Tibial artery (tissue), 4 donors: ENCODE data around the gene PXYLP1.

ENCODE experiments used
- DNase-seq, 2 donors: peaks; one replicate each; pipeline ENCODE4 v3.0.0-alpha.2; 2019
- H3K27ac ChIP-seq, 2 donors: fragments of 200-600 bp; sonication (generic) in 1 of 2; 1 replicate in 1 of 2; 2 replicates in 1 of 2; pipeline ENCODE4 v1.5.1; 2018 to 2019; ENCODE audit warnings: mild to moderate bottlenecking in 1 of 2
- H3K27me3 ChIP-seq, 2 donors: fragments of 200-600 bp; sonication (generic) in 1 of 2; one replicate each; pipeline versions ENCODE4 v1.5.1 to v1.6.0; 2016 to 2019
- H3K36me3 ChIP-seq, 3 donors: fragments of 200-600 bp; sonication (generic) in 2 of 3; one replicate each; pipeline ENCODE4 v1.5.1; 2016 to 2019; ENCODE audit warnings: mild to moderate bottlenecking in 2 of 3
- H3K4me1 ChIP-seq, 4 donors: fragments of 200-600 bp; sonication (generic) in 2 of 4; 1 replicate in 3 of 4; 2 replicates in 1 of 4; pipeline ENCODE4 v1.5.1; 2016 to 2019
- H3K4me3 ChIP-seq, 2 donors: fragments of 200-600 bp; sonication (generic) in 1 of 2; 1 replicate in 1 of 2; 2 replicates in 1 of 2; pipeline ENCODE4 v1.5.1; 2018 to 2019; ENCODE audit warnings: mild to moderate bottlenecking in 2 of 2
- H3K9me3 ChIP-seq, 3 donors: fragments of 200-600 bp; sonication (generic) in 1 of 3; one replicate each; pipeline ENCODE4 v1.5.1; 2016 to 2019
- intact Hi-C: fragments of 100-400 bp; cut with DNase I; formaldehyde crosslinking; loops from one replicate; pipeline ENCODE4 v1.15.0; 2023; ENCODE audit warnings: low total_unique reads
- TF ChIP-seq, protein P1 (sequence below), 2 experiments: fragments of 200-600 bp in 1 of 2; fragments of 450-650 bp in 1 of 2; IDR thresholded peaks; one replicate each; pipeline ENCODE4 v1.5.1; 2017 to 2019; ENCODE audit warnings: antibody characterized with exemption in 2 of 2, mild to moderate bottlenecking in 1 of 2, moderate library complexity in 1 of 2

The PXYLP1 gene

GRCh38 chr3:141279077-141279967 lies 47.7 kb downstream of the PXYLP1 start:
- Histone ChIP-seq H3K36me3 (peaks cover 0 to 5% (median 0%) of the 10 kb centered on the region in 3 donors), H3K27me3 (no peaks in the 10 kb centered on the region), H3K4me3 (no peak overlapping the region), H3K4me1 (peaks cover 3 to 54% (median 30%) of the 10 kb centered on the region in 4 donors), H3K9me3 (no peaks in the 10 kb centered on the region), H3K27ac (peak overlapping the region; percentile 62 to 66)
- TF ChIP-seq, protein P1, sequence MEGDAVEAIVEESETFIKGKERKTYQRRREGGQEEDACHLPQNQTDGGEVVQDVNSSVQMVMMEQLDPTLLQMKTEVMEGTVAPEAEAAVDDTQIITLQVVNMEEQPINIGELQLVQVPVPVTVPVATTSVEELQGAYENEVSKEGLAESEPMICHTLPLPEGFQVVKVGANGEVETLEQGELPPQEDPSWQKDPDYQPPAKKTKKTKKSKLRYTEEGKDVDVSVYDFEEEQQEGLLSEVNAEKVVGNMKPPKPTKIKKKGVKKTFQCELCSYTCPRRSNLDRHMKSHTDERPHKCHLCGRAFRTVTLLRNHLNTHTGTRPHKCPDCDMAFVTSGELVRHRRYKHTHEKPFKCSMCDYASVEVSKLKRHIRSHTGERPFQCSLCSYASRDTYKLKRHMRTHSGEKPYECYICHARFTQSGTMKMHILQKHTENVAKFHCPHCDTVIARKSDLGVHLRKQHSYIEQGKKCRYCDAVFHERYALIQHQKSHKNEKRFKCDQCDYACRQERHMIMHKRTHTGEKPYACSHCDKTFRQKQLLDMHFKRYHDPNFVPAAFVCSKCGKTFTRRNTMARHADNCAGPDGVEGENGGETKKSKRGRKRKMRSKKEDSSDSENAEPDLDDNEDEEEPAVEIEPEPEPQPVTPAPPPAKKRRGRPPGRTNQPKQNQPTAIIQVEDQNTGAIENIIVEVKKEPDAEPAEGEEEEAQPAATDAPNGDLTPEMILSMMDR (IDR thresholded peaks at IDR 0.05) = peak; percentile 50 to 60
- DNase-seq = no peak
- intact Hi-C loops = loop anchor here (5.0 kb wide), 1 partner anchor 47 kb away; the partner anchor contains the start of gene PXYLP1

DNA sequence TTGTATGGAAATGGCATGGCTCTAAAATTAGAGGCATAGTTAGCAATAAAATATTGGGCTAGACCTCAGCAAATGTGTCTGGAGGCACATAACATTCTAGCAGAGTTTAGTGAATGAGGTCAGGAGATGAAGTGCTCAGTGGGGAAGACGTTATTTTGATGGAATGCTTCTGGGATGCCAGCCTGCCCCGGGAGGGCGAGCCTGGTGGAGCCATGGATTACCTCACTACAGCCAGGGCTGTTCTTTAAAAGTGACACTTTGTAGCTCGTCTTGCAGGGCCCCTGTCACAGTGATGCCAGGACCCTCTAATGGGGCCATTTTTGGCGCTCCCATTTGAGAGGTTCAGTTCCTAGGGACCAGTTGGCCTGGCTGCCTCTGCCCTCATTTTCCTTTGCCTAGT lies 48.5 kb downstream of the PXYLP1 start:
- TF ChIP-seq, protein P1 (IDR thresholded peaks at IDR 0.05) = no peak
- DNase-seq = peak in 1 of 2 donors; percentile 85
- intact Hi-C loops = no loop called here
- no peaks in the 10 kb centered on the region for H3K9me3 ChIP-seq
- peaks cover 0 to 5% (median 0%) of the 10 kb centered on the region in 3 donors for H3K36me3 ChIP-seq
- peaks cover 3 to 53% (median 27%) of the 10 kb centered on the region in 4 donors for H3K4me1 ChIP-seq
- H3K27ac ChIP-seq = peak overlapping the region; percentile 62 to 66
- no peak overlapping the region for H3K4me3 ChIP-seq
- no peaks in the 10 kb centered on the region for H3K27me3 ChIP-seq

DNA sequence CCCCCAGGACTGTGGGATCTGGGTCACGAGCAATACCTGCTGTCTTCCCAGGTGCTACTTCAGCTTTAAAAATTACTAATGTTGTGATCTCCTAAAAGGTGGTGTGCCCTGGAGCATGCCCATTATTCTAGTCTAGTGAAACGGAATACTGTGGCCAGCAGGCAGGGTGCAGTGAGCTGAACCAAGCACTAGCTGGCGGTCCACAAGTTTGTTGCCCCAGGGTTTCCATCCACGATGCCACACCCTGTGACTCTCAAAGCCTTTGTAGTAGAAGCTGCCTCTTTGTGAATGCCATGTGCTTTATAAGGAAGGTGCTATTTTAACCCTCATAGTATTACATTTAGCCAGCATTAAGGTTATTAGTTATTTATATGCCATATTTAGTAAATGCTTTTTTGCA lies 49.1 kb downstream of the PXYLP1 start:
- Histone ChIP-seq H3K9me3 (no peaks in the 10 kb centered on the region), H3K27me3 (no peaks in the 10 kb centered on the region), H3K27ac (peak overlapping the region; percentile 62 to 66), H3K4me1 (peaks cover 3 to 49% (median 26%) of the 10 kb centered on the region in 4 donors), H3K36me3 (peaks cover 0 to 5% (median 0%) of the 10 kb centered on the region in 3 donors), H3K4me3 (no peak overlapping the region)
- TF ChIP-seq, protein P1 (IDR thresholded peaks at IDR 0.05) = no peak
- intact Hi-C loops = no loop called here
- DNase-seq = no peak

DNA sequence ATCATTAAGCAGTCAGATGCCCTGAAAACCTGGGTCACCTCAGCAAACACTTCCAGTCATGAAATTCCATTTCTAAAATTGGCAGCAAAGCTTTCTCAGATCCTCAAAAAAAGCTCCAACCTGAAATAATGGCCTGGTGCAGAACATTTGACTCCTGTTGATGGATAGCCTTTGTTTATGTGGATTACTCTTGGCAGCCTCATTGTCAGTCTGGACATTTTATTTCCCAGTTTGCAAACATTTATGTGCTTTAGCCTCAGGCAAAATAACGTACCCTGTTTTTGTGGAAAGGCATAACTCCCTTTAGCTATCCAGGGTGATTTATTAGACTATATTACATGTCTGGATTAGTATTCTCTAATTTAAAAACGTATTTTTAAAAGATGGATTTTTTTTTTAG lies 53.9 kb downstream of the PXYLP1 start:
- intact Hi-C loops = no loop called here
- H3K9me3 ChIP-seq = no peaks in the 10 kb centered on the region
- H3K4me1 ChIP-seq = peaks cover 0 to 29% (median 9%) of the 10 kb centered on the region in 4 donors
- peaks cover 3 to 23% (median 5%) of the 10 kb centered on the region in 3 donors for H3K36me3 ChIP-seq
- no peak overlapping the region for H3K4me3 ChIP-seq
- no peaks in the 10 kb centered on the region for H3K27me3 ChIP-seq
- no peak overlapping the region for H3K27ac ChIP-seq
- TF ChIP-seq, protein P1 (IDR thresholded peaks at IDR 0.05) = no peak
- DNase-seq = no peak

DNA sequence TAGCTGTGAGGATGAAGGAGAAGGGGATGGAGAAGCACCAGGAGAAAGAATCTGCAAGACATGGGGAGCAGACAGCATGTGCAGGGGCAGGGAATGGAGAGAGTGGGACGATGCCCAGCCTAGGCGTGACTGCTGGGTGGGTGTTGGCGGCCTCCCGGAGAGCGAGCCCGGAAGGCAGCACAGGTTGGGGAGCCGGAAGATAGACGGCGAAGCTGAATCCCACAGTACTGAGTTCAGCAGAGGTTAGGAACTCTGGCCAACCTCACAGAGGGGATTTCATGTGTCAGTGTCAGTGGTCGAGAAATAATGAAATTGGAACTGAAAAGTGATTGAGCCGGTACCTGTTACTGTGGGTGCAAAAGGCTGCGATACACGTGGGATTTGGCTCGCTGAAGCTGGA lies 55.2 kb downstream of the PXYLP1 start:
- Histone ChIP-seq H3K4me3 (no peak overlapping the region), H3K9me3 (no peaks in the 10 kb centered on the region), H3K4me1 (peaks cover 0 to 31% (median 12%) of the 10 kb centered on the region in 4 donors), H3K36me3 (peaks cover 3 to 23% (median 4%) of the 10 kb centered on the region in 3 donors), H3K27me3 (no peaks in the 10 kb centered on the region), H3K27ac (no peak overlapping the region)
- DNase-seq = peak in 1 of 2 donors; percentile 19
- TF ChIP-seq, protein P1 (IDR thresholded peaks at IDR 0.05) = no peak
- intact Hi-C loops = no loop called here
